ENCODE measurements around the gene VWA8.

The VWA8 gene

GRCh38 chr13:41595298-41595697, 365.6 kb downstream of the VWA8 start:
- Histone ChIP-seq H3K36me3 (no peaks in the 10 kb centered on the region), H3K9me3 (ENCODE audit: severe bottlenecking) (no peaks in the 10 kb centered on the region), H3K27me3 (ENCODE audit: insufficient read depth, low read depth, severe bottlenecking) (no peaks in the 10 kb centered on the region), H3K27ac (no peak overlapping the region), H3K4me3 (ENCODE audit: low read depth, low read length) (no peak overlapping the region)
- no peak for TF ChIP-seq CTCF (IDR thresholded peaks at IDR 0.05; ENCODE audit: low read depth, low read length)
- DNase-seq = no peak

GRCh38 chr13:41590643-41591042, 370.3 kb downstream of the VWA8 start:
- no peak for TF ChIP-seq CTCF (IDR thresholded peaks at IDR 0.05; ENCODE audit: low read depth, low read length)
- H3K4me3 ChIP-seq (ENCODE audit: low read depth, low read length) = no peak overlapping the region

GRCh38 chr13:41590122-41590521, 370.8 kb downstream of the VWA8 start:
- Histone ChIP-seq H3K27ac (no peak overlapping the region), H3K27me3 (ENCODE audit: insufficient read depth, low read depth, severe bottlenecking) (no peaks in the 10 kb centered on the region), H3K9me3 (ENCODE audit: severe bottlenecking) (no peaks in the 10 kb centered on the region), H3K4me3 (ENCODE audit: low read depth, low read length) (no peak overlapping the region), H3K36me3 (no peaks in the 10 kb centered on the region)
- TF ChIP-seq CTCF (IDR thresholded peaks at IDR 0.05; ENCODE audit: low read depth, low read length) = no peak
- DNase-seq = no peak

More at GRCh38 chr13:41590643-41591042, 370.3 kb downstream of the VWA8 start:
- DNase-seq = no peak
- H3K27ac ChIP-seq = no peak overlapping the region
- no peaks in the 10 kb centered on the region for H3K27me3 ChIP-seq (ENCODE audit: insufficient read depth, low read depth, severe bottlenecking)
- no peaks in the 10 kb centered on the region for H3K9me3 ChIP-seq (ENCODE audit: severe bottlenecking)
- no peaks in the 10 kb centered on the region for H3K36me3 ChIP-seq

- DNase-seq = no peak
- no peaks in the 10 kb centered on the region for H3K9me3 ChIP-seq (ENCODE audit: severe bottlenecking)
- no peaks in the 10 kb centered on the region for H3K27me3 ChIP-seq (ENCODE audit: insufficient read depth, low read depth, severe bottlenecking)
- TF ChIP-seq CTCF (IDR thresholded peaks at IDR 0.05; ENCODE audit: low read depth, low read length) = no peak
- no peaks in the 10 kb centered on the region for H3K36me3 ChIP-seq
- H3K27ac ChIP-seq = no peak overlapping the region
- H3K4me3 ChIP-seq (ENCODE audit: low read depth, low read length) = no peak overlapping the region
Measured at GRCh38 chr13:41589434-41589833, 371.5 kb downstream of the VWA8 start.

- Histone ChIP-seq H3K36me3 (no peaks in the 10 kb centered on the region), H3K4me3 (ENCODE audit: low read depth, low read length) (no peak overlapping the region), H3K27me3 (ENCODE audit: insufficient read depth, low read depth, severe bottlenecking) (no peaks in the 10 kb centered on the region), H3K9me3 (ENCODE audit: severe bottlenecking) (no peaks in the 10 kb centered on the region), H3K27ac (no peak overlapping the region)
- DNase-seq = no peak
- TF ChIP-seq CTCF (IDR thresholded peaks at IDR 0.05; ENCODE audit: low read depth, low read length) = no peak
Measured at GRCh38 chr13:41588899-41589298, 372.0 kb downstream of the VWA8 start.

GRCh38 chr13:41588448-41588847, 372.5 kb downstream of the VWA8 start:
- Histone ChIP-seq H3K9me3 (ENCODE audit: severe bottlenecking) (no peaks in the 10 kb centered on the region), H3K27me3 (ENCODE audit: insufficient read depth, low read depth, severe bottlenecking) (no peaks in the 10 kb centered on the region), H3K27ac (no peak overlapping the region), H3K4me3 (ENCODE audit: low read depth, low read length) (no peak overlapping the region), H3K36me3 (no peaks in the 10 kb centered on the region)
- DNase-seq = no peak
- no peak for TF ChIP-seq CTCF (IDR thresholded peaks at IDR 0.05; ENCODE audit: low read depth, low read length)
